ENCODE data around the gene SLC9A1. TPM values are rescaled to one million over a fixed set of nuclear protein-coding genes. Genes with fewer than 3 reads are reported as not detected.
A peak's percentile ranks its signal among the peaks of the same experiment; 100 is the strongest.

SLC9A1 gene
- polyA plus RNA-seq, 3 donors: 4.5 to 14.2 (median 4.6) TPM

DNA sequence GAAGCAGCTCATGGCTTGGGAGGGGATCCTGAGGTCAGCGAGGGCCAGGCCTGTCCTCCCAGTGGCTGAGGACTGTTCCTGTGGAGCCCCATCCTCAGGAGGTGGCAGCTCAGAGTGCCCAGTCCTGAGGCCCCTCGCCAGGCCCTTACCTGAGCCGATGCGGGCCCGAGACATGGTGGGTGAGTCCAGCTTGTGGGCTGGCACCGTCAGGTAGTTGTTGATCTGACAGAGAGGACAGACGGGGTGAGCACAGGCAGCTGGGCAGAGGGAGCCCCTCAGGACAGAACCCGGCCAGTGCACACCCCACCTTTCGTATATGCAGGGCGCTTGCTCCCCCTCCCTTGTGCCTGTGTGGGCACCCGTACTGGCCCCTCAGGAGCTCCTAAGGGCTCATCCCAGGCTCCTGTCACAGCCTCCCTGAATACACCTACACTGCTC lies 53.9 kb downstream of the SLC9A1 start:
- Mint-ChIP-seq H3K4me3 (no peak overlapping the region), H3K4me1 (peaks cover 43% of the 10 kb centered on the region), H3K9me3 (peaks cover 0 to 2% (median 0%) of the 10 kb centered on the region in 7 donors), H3K36me3 (peaks cover 40 to 60% of the 10 kb centered on the region in 2 donors), H3K27me3 (ENCODE audit: low read depth in 3 of 3) (peaks cover 0 to 7% (median 0%) of the 10 kb centered on the region in 3 donors), H3K27ac (peak overlapping the region; percentile 72 to 97 (median 87))
- WGBS (ENCODE audit: insufficient coverage): 100% methylated on average over 11 of the region's 11 CpGs
- peak overlapping the region in 1 of 2 donors; percentile 88 for H3K27ac ChIP-seq (ENCODE audit: low read depth in 1 of 2, low read length in 2 of 2)
- no peak for DNase-seq
- H3K27me3 ChIP-seq (ENCODE audit: control insufficient read depth in 2 of 2, insufficient read depth in 2 of 2, low read length in 2 of 2): no peaks in the 10 kb centered on the region
- H3K9ac ChIP-seq (ENCODE audit: insufficient read depth, low read length, poor library complexity, severe bottlenecking): no peak overlapping the region
- no peaks in the 10 kb centered on the region for H3K79me2 ChIP-seq (ENCODE audit: insufficient read depth, low read length)
- H2AFZ ChIP-seq (ENCODE audit: insufficient read depth, low read depth, low read length, poor library complexity, severe bottlenecking): no peak overlapping the region
- no peak overlapping the region for H3K4me3 ChIP-seq (replicated peaks in 1 of 3; ENCODE audit: low read depth in 2 of 3, low read length in 3 of 3)
- TF ChIP-seq CTCF (IDR thresholded peaks at IDR 0.05): no peak
- intact Hi-C loops (cut with micrococcal nuclease): loop anchor here in 1 of 2 donors (5.0 to 10.0 kb wide), 2 partner anchors 96 to 294 kb away; partner anchors contain the start of gene GPR3
- H3K4me1 ChIP-seq (ENCODE audit: control insufficient read depth in 1 of 2, insufficient read depth in 2 of 2, low read length in 2 of 2): peaks cover 37 to 50% of the 10 kb centered on the region in 2 donors
- no peak overlapping the region for H3K4me2 ChIP-seq (replicated peaks; ENCODE audit: extremely low read depth, low read length, poor library complexity, severe bottlenecking)
- H4K20me1 ChIP-seq (ENCODE audit: insufficient read depth, low read length): no peaks in the 10 kb centered on the region
- H3K36me3 ChIP-seq (replicated peaks in 1 of 2; ENCODE audit: control insufficient read depth in 1 of 2, insufficient read depth in 2 of 2, low read length in 2 of 2): peaks cover 36 to 45% of the 10 kb centered on the region in 2 donors
- H3K9me3 ChIP-seq (replicated peaks in 1 of 2; ENCODE audit: control insufficient read depth in 1 of 2, insufficient read depth in 1 of 2, low read length in 2 of 2): no peaks in the 10 kb centered on the region

DNA sequence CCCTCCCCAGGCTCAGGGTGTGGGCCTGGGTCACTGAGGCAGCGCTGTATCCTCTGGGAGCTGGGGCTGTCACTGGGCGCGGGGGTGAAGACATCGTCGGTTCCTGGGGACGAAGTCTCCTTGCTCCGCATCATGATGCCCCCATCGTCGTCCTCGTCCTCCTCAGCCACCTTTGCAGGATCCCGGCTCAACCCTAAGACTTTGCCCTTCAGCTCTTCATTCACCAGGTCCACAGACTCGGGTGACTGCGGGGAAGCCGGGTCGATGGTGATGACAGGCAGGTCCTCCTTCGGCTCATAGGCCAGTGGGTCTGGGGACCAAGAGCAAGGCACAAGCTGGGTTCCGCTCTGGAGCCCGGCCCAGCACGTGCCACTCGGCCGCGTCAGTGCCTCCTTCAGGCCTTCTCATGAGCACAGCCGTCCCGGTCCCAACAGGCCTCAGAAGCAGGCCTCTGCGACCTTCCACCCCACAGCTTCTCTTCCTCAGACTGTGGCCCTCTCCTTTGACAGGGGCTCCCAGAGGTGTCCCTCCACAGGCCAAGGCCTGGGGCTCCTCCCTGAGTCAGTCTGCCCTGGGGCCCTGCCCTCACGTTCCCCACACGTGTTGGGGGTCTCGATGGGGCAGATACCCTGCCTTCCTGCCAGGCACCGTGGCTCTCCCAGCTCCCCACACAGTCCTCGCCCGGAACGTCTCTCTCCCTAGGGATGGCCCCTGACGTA lies 54.4 kb downstream of the SLC9A1 start:
- no peaks in the 10 kb centered on the region for H4K20me1 ChIP-seq (ENCODE audit: insufficient read depth, low read length)
- no peak overlapping the region for H2AFZ ChIP-seq (ENCODE audit: insufficient read depth, low read depth, low read length, poor library complexity, severe bottlenecking)
- no peak for DNase-seq
- H3K27me3 ChIP-seq (ENCODE audit: control insufficient read depth in 2 of 2, insufficient read depth in 2 of 2, low read length in 2 of 2): no peaks in the 10 kb centered on the region
- TF ChIP-seq CTCF (IDR thresholded peaks at IDR 0.05): no peak
- H3K27ac Mint-ChIP-seq: peak overlapping the region; percentile 87 to 98 (median 96)
- no peaks in the 10 kb centered on the region for H3K79me2 ChIP-seq (ENCODE audit: insufficient read depth, low read length)
- no peak overlapping the region for H3K4me2 ChIP-seq (replicated peaks; ENCODE audit: extremely low read depth, low read length, poor library complexity, severe bottlenecking)
- 98% methylated on average over 33 of the region's 33 CpGs for WGBS (ENCODE audit: insufficient coverage)
- H3K9me3 Mint-ChIP-seq: peaks cover 0 to 2% (median 0%) of the 10 kb centered on the region in 7 donors
- peaks cover 34 to 54% of the 10 kb centered on the region in 2 donors for H3K36me3 Mint-ChIP-seq
- H3K4me3 ChIP-seq (replicated peaks in 1 of 3; ENCODE audit: low read depth in 2 of 3, low read length in 3 of 3): no peak overlapping the region
- H3K27me3 Mint-ChIP-seq (ENCODE audit: low read depth in 3 of 3): peaks cover 0 to 7% (median 0%) of the 10 kb centered on the region in 3 donors
- no peak overlapping the region for H3K4me3 Mint-ChIP-seq
- H3K4me1 Mint-ChIP-seq: peaks cover 43% of the 10 kb centered on the region
- intact Hi-C loops (cut with micrococcal nuclease): loop anchor here in 1 of 2 donors (5.0 to 10.0 kb wide), 2 partner anchors 97 to 294 kb away; partner anchors contain the start of gene GPR3
- peak overlapping the region; percentile 31 for H3K9ac ChIP-seq (ENCODE audit: insufficient read depth, low read length, poor library complexity, severe bottlenecking)
- no peaks in the 10 kb centered on the region for H3K9me3 ChIP-seq (replicated peaks in 1 of 2; ENCODE audit: control insufficient read depth in 1 of 2, insufficient read depth in 1 of 2, low read length in 2 of 2)
- H3K4me1 ChIP-seq (ENCODE audit: control insufficient read depth in 1 of 2, insufficient read depth in 2 of 2, low read length in 2 of 2): peaks cover 38 to 49% of the 10 kb centered on the region in 2 donors
- peak overlapping the region in 1 of 2 donors; percentile 88 for H3K27ac ChIP-seq (ENCODE audit: low read depth in 1 of 2, low read length in 2 of 2)
- H3K36me3 ChIP-seq (replicated peaks in 1 of 2; ENCODE audit: control insufficient read depth in 1 of 2, insufficient read depth in 2 of 2, low read length in 2 of 2): peaks cover 32 to 39% of the 10 kb centered on the region in 2 donors
